SK-N-DZ (cell line): ENCODE data around the gene MMP11.
A peak's percentile ranks its signal among the peaks of the same experiment; 100 is the strongest.

ENCODE experiments used
- DNase-seq: peaks from one replicate; pipeline ENCODE4 v3.0.0-alpha.2; 2015; ENCODE audit warnings: low spot score

The MMP11 gene

DNA sequence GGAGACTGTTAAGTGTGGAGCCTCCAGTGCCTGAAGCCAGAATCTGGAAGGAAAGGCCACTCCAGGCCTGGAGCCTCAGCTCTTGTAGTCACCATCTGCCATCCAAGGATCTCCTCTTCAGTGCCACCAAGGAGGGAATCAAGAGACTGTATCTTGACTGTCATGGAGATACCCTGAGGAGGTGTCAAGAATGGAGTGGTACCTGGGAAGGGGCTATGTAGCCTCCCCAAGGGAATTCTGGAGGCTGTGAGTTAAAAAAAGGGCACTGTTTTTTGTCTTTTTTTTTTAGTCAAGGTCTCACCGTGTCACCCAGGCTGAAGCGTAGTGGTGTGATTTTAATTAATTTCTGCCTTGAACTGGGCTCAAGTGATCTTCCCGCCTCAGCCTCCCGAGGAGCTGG is 13.1 kb upstream of the MMP11 start:
- no peak for DNase-seq

- no peak for DNase-seq
These were observed 12.6 kb upstream of the MMP11 start for GRCh38 chr22:23760056-23760455.

GRCh38 chr22:23762842-23763578 is 9.6 kb upstream of the MMP11 start, which contains the start of gene C22orf15:
TSS of gene C22orf15 (plus strand) at chr22:23762990. CDS start at chr22:23763307, 317 bp downstream.
- DNase-seq: no peak

GRCh38 chr22:23763579-23763945 is 9.1 kb upstream of the MMP11 start:
- no peak for DNase-seq

DNA sequence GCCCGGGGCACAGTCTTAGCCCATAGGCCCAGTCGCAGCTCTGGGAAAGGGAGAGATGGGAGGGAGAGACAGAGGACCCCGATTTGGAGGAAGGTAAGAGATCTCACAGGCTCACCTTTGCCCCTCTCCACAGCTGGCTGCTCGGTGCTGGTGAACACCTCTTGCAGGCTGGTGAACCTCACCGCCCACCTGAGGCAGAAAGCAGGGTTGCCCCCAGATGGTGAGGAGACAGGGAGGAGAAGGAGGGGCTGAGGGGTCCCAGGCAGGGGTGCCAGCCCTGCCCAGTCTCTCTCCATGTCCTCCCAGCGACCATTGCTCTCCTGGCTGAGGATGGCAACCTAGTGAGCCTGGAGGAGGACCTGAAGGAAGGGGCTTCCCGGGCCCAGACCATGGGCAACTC is 8.7 kb upstream of the MMP11 start:
- no peak for DNase-seq

DNA sequence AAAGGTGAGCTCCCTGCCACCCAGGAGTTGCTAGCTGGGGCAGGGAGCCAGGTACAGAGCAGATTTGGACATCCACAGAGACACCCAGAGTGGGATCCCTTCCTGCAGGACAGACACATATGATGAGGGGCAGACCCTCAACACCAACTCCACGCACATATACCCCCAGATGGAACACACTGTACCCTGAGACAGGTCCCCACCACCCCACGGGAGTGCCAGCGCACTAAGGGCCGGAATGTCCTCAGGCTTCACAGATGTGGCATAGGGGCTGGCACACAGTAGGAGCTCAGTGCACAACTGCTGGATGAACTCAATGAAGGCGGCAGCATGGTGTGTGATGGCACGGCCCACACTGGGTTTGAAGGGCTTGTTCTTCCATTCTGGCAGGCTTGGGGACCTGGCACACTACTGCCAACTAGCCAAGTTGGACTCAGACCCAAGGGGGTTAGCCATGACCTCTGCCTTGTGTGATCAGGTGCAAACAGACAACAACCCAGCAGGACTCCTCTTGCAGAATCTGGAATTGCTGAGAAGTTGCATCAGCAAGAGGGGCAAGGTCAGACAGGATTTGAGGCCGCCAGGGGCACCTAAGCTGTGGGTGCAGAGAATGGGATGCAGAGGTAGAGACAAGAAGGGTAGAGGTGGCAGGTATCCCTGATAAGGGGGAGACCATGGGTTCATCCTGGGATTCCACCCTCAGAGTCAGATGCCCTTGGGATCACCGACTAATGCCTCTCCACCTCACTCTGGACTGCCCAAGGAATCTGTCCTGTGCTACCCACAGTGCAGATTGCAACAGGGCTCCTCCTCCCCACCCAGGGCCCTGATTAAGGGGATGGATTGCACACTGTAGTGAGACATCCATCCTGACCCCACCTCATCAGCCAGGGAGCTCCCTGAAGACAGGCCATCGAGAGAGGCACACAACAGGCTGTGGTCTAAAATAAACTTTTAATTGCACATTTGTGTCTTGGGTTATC is 7.5 kb upstream of the MMP11 start:
- DNase-seq: no peak

DNA sequence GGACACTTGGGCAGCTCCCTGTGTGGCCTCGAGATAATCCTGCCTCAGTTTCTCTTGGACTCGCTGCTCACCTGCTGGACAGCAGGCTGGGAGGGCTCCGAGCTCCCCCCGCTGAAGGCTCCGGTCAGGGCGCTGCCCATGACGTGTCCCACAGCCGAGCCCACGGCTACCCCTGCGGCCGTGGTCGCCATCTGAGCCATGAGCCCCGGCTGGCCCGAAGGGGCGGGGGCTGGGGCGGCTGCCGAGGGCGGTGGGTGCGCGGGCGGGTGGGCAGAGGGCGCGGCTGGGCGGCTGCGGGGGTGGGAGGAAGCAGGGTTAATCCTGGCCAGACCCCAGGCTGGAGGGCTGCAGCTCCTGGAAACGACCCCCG is 5.4 kb upstream of the MMP11 start:
- no peak for DNase-seq

GRCh38 chr22:23767673-23768548 is 4.7 kb upstream of the MMP11 start, which contains the start of gene CHCHD10:
TSS of gene CHCHD10 (minus strand) at chr22:23767972. CDS start at chr22:23767874, 98 bp downstream.
- DNase-seq: peak; percentile 87

- DNase-seq: no peak
These were observed 3.2 kb upstream of the MMP11 start for GRCh38 chr22:23769321-23769965.

DNA sequence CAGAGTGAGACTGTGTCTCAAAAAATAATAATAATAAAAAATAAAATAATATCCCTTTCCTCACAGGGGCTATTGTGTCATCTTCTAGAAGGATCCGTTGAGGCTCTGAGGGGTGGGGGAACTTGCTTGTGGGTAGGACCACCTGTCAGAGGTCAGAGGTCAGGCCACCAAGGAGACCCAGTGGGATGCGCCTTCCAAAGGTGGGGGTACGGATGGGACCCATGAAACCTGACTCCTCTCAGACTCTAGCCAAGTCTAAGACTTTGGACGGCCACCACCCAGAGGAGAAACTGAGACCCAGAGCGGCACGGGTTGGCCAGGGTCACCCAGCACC is 367 bp upstream of the MMP11 start:
- no peak for DNase-seq

- no peak for DNase-seq
These were observed 949 bp downstream of the MMP11 start for GRCh38 chr22:23773483-23774113.

GRCh38 chr22:23774114-23774921 is 1.7 kb downstream of the MMP11 start:
- no peak for DNase-seq

DNA sequence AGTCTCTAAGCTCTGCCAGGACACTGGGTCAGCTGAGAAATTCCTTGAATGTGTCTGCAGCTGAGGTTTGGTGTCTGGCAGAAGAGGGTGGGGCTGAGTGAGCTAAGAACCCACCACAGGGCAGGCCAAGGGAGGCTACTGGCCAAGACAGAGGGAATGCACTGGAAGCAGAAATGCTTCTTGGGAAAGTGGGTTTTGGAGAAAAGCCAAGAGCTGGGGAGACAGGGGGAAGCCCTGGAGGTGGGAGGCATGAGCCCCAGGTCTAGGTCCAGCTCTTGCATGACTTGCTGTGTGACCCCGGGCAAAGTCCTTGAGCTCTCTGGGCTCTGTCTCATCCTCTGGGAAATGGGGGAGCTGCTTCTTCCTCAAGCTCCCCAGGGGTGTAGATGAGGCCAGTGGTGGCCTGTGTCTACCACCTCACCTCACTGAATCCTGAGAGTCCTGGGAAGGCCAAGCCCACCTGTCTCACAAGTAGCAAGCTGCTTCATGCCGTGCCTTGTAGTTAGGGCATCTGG is 2.3 kb downstream of the MMP11 start:
- no peak for DNase-seq

DNA sequence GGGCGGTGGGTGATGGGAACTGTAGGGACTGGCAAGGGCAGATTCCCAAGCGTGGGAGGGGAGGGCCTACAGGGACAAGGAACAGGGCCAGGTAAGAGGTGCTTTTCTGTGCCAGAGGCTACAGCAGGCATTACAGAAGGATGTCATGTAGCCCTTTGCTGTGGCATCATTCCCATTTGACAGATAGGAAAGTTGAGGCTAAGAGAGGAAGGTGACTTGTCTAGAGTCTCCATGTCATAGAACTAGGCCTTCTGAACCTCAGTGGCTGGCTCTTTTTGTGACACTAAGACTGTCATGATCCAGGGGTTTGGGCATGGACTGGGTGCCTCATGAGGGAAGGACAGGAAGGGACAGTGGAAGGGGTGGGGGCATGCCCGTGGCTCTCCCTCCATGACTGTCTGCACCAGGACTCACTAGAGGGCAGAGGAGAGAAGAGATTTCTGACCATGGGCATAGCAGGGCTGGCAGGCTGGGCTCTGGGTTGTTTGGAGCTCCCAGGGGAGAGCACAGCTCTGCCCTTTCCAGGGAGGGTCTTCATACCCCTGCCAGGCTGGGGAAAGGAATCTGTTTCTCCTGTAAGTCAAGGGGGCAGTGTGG is 3.2 kb downstream of the MMP11 start:
- DNase-seq: no peak

GRCh38 chr22:23777776-23778576 is 5.3 kb downstream of the MMP11 start:
- no peak for DNase-seq

- DNase-seq: no peak
These were observed 5.9 kb downstream of the MMP11 start for GRCh38 chr22:23778577-23778900.

DNA sequence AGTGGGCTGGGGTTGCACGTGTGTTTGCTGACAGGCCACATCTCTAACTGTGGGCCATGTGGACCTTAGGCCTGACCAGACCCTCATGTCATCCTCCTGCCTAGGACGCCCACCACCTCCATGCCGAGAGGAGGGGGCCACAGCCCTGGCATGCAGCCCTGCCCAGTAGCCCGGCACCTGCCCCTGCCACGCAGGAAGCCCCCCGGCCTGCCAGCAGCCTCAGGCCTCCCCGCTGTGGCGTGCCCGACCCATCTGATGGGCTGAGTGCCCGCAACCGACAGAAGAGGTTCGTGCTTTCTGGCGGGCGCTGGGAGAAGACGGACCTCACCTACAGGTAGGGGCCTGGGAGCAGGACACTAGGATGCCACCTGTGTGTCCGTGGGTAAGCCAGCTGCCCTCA is 6.4 kb downstream of the MMP11 start:
- no peak for DNase-seq

DNA sequence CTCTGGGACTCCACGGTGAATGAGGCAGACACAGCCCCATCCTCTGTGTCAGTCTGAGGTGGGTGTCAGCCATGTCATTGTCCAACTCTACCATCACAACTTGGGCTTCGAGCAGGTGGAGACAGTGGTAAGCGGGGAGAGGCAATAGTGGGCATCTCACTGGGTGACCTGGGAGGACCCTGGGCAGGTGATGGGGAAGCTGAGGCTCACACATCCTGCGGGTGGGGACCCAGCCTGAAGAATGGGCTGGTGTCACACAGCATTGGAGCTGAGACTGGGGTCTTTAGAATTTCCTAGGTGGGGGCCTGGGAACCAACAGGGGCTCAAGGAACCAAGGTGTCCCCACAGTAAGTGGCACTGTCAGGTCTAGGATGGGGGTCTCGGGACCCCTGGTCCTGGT is 7.1 kb downstream of the MMP11 start:
- no peak for DNase-seq
